Erythroblast (primary cell): ENCODE measurements around the gene OR1J4.

Source experiments
- DNase-seq, 2 experiments: peaks; one replicate each; lab custom pipeline; 2025; lab: John Stamatoyannopoulos, UW
- GATA1 ChIP-seq: IDR thresholded peaks from 2 replicates; pipeline ENCODE4 v1.6.1; 2011; ENCODE audit warnings: low read depth, mild to moderate bottlenecking, control low read depth, low read length, moderate library complexity
- POLR2A ChIP-seq: IDR thresholded peaks from 2 replicates; pipeline ENCODE4 v1.6.1; 2011; ENCODE audit warnings: mild to moderate bottlenecking, low read length

OR1J4 gene

DNA sequence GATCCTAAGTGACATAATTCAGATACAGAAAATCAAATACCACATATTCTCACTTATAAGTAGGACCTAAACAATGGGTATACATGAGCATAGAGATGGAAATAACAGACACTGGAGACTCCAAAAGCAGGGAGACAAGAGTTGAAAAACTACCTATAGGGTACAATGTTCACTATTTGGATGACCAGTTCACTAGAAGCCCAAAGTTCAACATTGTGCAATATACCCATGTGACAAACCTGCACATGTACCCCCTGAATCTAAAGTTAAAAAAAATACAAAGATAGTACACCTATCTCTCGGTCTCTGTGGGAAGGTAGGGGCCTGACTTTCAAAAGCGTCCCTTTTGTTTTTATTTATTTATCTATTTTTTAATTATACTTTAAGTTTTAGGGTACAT lies 19.8 kb downstream of the OR1J4 start:
- no peak for TF ChIP-seq GATA1
- no peak for DNase-seq

DNA sequence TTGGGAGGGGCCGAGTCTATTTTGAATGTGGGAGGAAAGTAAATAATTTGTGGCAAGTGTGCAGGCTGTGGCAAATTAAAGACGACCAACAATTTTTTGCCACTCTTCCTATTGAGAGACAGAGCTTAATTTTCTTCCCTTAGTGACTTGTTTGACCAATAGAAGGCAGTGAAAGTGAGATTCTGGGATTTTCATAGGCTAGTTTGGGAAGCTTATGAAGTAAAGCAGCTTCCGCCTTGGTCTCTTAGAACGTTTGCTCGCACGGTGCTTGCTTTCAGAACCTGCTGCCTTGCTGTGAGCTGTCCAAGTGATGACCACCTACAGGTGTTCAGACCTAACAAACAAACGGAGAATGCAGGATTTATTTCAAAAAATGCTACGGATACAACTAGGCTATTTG lies 27.3 kb downstream of the OR1J4 start:
- TF ChIP-seq GATA1 = no peak
- TF ChIP-seq POLR2A = no peak
- no peak for DNase-seq

- TF ChIP-seq POLR2A (no peak), GATA1 (no peak)
Measured at GRCh38 chr9:122551371-122551770, 32.4 kb downstream of the OR1J4 start.

DNA sequence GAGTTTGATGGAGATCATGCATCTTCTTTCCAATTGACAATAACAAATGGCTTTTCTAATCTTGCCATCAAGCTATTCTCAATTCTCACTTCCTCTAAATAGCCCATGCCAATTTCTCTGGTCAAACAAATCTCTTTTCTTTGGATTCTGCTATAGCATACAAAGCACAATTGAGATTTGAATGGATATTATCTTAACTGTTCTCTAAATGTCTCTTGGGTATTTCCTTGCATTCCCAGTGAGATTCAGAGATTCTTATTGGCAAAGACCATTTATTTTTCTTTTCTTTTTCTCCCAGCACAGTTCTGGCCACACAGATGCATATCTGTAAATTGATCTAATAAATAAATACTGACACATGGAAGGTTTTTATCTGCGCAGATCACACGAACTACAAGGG lies 33.9 kb downstream of the OR1J4 start, which contains the start of gene OR1N2:
OR1N2 (plus strand) TSS at position 301 of the 400 bp plus-strand sequence. CDS start 100 bp downstream, outside the sequence.
- DNase-seq = no peak
- TF ChIP-seq GATA1 = no peak
- no peak for TF ChIP-seq POLR2A

More at GRCh38 chr9:122551371-122551770, 32.4 kb downstream of the OR1J4 start:
- DNase-seq = no peak

- no peak for DNase-seq
- no peak for TF ChIP-seq POLR2A
- TF ChIP-seq GATA1 = no peak
Measured at GRCh38 chr9:122561446-122561845, 42.5 kb downstream of the OR1J4 start.

DNA sequence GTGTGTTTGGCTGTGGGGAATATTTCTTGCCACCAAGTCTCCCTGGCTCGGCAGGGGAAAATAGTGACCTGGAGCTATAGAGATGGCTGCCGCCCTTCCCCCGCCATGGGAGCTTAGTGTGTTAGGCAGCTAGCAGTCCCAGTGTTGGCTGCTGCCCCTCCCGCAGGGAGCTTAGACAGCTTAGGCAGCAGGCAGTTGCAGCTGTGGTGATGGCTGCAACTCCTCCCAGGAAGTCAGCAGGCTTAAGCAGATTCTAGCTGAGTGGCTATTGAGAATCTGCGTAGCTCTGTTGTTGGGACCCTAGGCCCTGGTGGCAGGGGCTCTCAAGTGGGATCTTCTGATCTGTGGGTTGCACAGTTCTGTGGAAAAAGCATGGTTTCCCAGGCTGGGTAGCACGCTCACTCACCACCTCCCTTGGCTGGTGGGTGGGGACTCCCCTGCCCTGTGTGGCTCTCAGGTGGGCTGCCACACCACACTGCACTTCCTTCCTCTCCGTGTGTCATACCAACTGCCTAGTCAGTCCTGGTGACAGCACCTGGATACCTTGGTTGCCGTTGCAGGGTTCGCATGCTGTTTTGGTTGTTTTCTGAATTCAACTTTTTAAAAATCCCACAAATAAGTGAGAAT lies 43.3 kb downstream of the OR1J4 start:
- no peak for DNase-seq
- TF ChIP-seq POLR2A = no peak
- no peak for TF ChIP-seq GATA1

- no peak for DNase-seq
- TF ChIP-seq GATA1 (no peak), POLR2A (no peak)
Measured at GRCh38 chr9:122567901-122568300, 49.0 kb downstream of the OR1J4 start.
